K562 (cell line): ENCODE measurements around the gene OR10S1. TPM values are rescaled to one million over a fixed set of nuclear protein-coding genes. Genes with fewer than 3 reads are reported as not detected.
A peak's percentile ranks its signal among the peaks of the same experiment; 100 is the strongest.

Source experiments
- KAT7 ChIP-seq: sonication (generic); formaldehyde crosslinking; IDR thresholded peaks from 2 replicates; pipeline ENCODE4 v1.8.0; 2022; ENCODE audit warnings: missing genetic modification reagents, mild to moderate bottlenecking, borderline replicate concordance
- MGA ChIP-seq: fragments of 450-650 bp; IDR thresholded peaks from 2 replicates; pipeline ENCODE4 v1.6.1; 2016; ENCODE audit warnings: mild to moderate bottlenecking, moderate library complexity
- POLR2H ChIP-seq: IDR thresholded peaks from 2 replicates; pipeline ENCODE4 v1.6.1; 2016; ENCODE audit warnings: missing genetic modification characterization, low read depth, mild to moderate bottlenecking, control low read depth, missing compliant biosample characterization, moderate library complexity
- RAD51 ChIP-seq: fragments of 450-650 bp; IDR thresholded peaks from 2 replicates; pipeline ENCODE4 v1.7.1; 2016; ENCODE audit warnings: low read depth, mild to moderate bottlenecking, borderline replicate concordance
- TFE3 ChIP-seq: fragments of 450-650 bp; formaldehyde crosslinking; IDR thresholded peaks from 2 replicates; pipeline ENCODE4 v1.4.0; 2020; ENCODE audit warnings: mild to moderate bottlenecking, mixed read lengths
- polyA plus RNA-seq, 8 experiments: library from polyadenylated mRNA; depleted of rRNA in 4 of 8; stranded (reverse) in 5 of 8; unstranded in 3 of 8; fragments of >200 nt; fragmentation: Nextera tagmentation in 2 of 8; fragmentation: Illumina TruSeq in 1 of 8; extraction: Ambion mirVana in 2 of 8; extraction: Trizol in 1 of 8; gene quantifications; 2 replicates each; pipeline versions ENCODE4 v1.2.1 to v1.2.3, GENCODE V29; 2011 to 2014; ENCODE audit warnings: inconsistent platforms in 1 of 8, missing spikeins in 1 of 8
- total RNA-seq, 7 experiments: library from RNA; depleted of rRNA in 6 of 7; stranded (reverse); fragments of >200 nt in 6 of 7; fragmentation: Illumina TruSeq in 2 of 7; extraction: Trizol in 2 of 7; gene quantifications; 2 replicates each; pipeline versions ENCODE4 v1.2.1 to v1.2.3, GENCODE V29; 2011 to 2021; ENCODE audit warnings: low replicate concordance in 1 of 7

OR10S1 gene
- total and polyA plus RNA-seq, 9 of the 15 experiments (the other 6 are each of a cell fraction or from before 2014, with no cell fraction given): not detected

GRCh38 chr11:123942413-123942812 lies 35.2 kb downstream of the OR10S1 start (continued):
- TF ChIP-seq MGA: no peak
- no peak for TF ChIP-seq KAT7 (CRISPR knock-in tag)
- peak; percentile 66 for TF ChIP-seq TFE3
- TF ChIP-seq RAD51: peak; percentile 20; the same call in 1 of the 2 replicates
- no peak for TF ChIP-seq POLR2H (tag)
